ENCODE measurements around the gene POU2F2.

GRCh38 chr19:42069619-42070351 lies 62.5 kb downstream of the POU2F2 start, which contains the start of gene GRIK5:
- no peak for TF ChIP-seq CTCF (conservative IDR thresholded peaks at IDR 0.05 in 1 of 2, IDR thresholded peaks at IDR 0.05 in 1 of 2; ENCODE audit: extremely low read depth in 1 of 2, insufficient read depth in 1 of 2, low read depth in 1 of 2, low read length in 2 of 2)
- TF ChIP-seq EZH2 (IDR thresholded peaks at IDR 0.05; ENCODE audit: borderline replicate concordance, low read length), result no peak

Data from mammary epithelial cell (primary cell).